CD4-positive, alpha-beta T cell treated with Interleukin-1 beta for 1 hour (primary cell): ENCODE data around the gene GGTLC1.
"Not testable (repeated sequence)": the region's sequence is repeated elsewhere in the genome, so short reads cannot be mapped to it uniquely, and the experiment has no call there.

Experiments used
- DNase-seq, 2 donors: peaks; one replicate each; pipeline ENCODE4 v3.0.0-alpha.2; 2020 to 2022

The GGTLC1 gene

GRCh38 chr20:23994001-23994633, 5.5 kb upstream of the GGTLC1 start:
- not testable (repeated sequence) for DNase-seq

DNA sequence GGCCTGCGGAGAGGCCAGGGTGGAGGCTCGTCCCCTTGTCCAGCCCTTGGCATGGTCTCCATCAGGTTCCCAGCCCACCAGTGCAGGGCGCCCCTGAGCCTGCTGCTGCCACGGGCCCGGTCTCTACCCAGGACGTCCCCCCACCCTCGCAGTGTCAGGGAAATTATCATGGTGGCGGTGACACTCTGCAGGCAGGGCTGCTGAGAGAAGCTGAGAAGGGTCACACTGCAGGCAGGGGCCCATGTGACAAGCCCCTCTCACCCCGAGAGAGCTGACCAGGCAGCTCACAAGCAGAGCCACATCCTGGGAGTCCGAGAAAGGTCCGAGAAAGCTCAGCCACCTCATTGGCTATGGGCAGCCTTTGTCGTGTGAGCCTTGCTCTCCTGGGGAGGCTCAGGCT, 4.9 kb upstream of the GGTLC1 start:
- DNase-seq = not testable (repeated sequence)

- not testable (repeated sequence) for DNase-seq
Observed at GRCh38 chr20:23990296-23990695, 1.7 kb upstream of the GGTLC1 start.

DNA sequence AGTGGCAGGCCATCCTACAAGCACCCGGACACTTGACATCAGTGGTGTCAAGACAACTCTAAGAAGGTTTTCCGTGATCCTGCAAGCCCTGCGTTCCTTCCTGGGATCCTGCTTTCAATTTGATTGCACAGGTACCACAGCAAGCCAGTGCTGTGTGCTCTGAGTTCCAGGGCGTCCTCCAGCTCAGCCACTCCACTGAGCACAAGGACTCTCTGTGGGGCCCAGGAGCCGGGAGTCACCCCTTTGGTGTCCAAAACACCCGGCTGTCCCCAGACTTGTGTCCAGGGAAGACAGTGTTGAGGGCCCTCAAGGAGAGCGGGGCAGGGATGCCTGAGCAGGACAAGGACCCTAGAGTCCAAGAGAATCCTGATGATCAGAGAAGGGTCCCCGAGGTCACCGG, 387 bp upstream of the GGTLC1 start:
- not testable (repeated sequence) for DNase-seq

GRCh38 chr20:23986716-23987115, 1.9 kb downstream of the GGTLC1 start:
- DNase-seq = not testable (repeated sequence)

DNA sequence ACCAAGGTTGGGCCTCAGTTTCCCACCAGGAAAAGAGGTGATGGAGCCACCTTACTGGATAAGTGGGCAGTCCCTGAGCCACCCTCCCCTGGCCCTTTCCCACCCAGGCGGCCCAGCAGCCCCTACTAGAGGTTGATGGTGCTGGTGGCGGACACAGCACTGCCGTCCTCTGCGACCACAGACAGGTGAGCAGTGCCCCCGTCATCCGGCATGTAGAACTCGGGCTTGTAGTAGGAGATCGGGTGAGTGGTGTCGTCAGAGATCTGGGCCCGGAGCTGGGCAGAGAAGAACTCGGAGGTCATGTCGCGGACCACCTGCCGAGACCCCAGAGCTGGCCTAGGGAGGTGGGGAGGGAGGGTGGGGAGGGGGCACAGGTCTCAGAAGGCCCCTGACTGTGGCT, 2.3 kb downstream of the GGTLC1 start:
- DNase-seq = not testable (repeated sequence)

GRCh38 chr20:23985790-23986225, 2.8 kb downstream of the GGTLC1 start:
- DNase-seq = not testable (repeated sequence)

- not testable (repeated sequence) for DNase-seq
Observed at GRCh38 chr20:23985066-23985789, 3.4 kb downstream of the GGTLC1 start.

GRCh38 chr20:23984476-23985023, 4.0 kb downstream of the GGTLC1 start:
- not testable (repeated sequence) for DNase-seq

GRCh38 chr20:23982112-23983018, 6.2 kb downstream of the GGTLC1 start:
- not testable (repeated sequence) for DNase-seq

DNA sequence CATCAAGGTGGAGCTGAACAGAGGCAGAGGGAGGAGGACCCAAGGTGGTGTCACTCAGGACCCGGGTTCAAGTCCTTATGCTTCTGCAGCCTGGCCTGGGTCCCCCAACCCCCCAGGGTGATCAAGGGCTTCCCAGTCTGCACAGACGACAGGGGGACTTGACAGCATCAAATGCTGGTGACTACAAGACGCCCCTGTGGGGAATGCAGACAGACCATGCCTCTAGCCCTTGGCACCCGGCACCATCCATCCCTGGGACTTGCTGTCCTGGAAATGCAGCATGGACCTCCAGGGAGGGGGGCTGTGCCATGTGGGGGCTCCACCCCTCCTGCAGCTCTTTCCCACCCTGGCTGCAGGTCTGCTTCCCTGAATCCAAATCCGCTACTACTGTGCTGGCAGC, 7.1 kb downstream of the GGTLC1 start:
- not testable (repeated sequence) for DNase-seq

GRCh38 chr20:23981014-23981413, 7.6 kb downstream of the GGTLC1 start:
- not testable (repeated sequence) for DNase-seq

GRCh38 chr20:23979899-23980811, 8.4 kb downstream of the GGTLC1 start:
- DNase-seq = not testable (repeated sequence)

DNA sequence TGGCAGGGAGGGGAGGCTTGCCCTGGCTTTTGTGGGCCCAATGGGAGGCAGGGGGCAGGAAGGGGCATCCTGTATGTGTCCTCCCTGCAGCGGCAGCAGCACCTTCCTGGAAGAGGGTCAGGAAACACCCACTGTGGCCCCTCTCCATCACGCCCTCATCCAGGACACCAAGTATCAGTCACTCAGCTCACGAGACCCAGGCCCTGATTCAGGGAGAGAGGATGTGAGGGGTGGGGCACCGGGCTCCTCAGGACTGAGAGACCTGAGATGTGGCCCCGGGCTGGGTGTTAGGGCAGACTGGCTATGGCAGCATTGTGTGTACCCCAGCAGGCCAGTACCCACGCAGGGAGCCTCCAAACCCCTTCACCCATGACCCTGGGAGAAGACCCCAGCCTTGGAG, 9.2 kb downstream of the GGTLC1 start:
- DNase-seq = not testable (repeated sequence)

DNA sequence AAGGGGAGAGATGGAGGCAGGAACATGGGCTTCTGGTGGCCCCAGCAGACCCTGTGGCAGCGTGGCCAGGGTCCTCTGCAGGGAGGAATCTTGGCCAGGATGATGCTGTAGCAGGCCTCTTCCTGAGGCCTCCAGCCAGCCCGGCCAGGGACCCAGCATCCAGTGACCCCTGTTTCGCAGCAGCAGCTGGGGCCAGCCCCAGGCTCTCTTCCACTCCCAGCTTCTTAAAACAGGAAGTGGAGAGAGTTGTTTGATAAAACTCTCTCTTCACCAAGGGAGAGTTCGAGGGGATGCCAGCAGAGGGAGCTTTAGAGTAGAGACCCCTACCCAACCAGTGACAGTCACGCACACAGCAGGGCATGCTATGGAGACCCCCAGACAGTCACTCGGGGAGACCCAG, 10.1 kb downstream of the GGTLC1 start:
- DNase-seq = not testable (repeated sequence)

- no peak for DNase-seq
Observed at GRCh38 chr20:23974966-23975365, 13.6 kb downstream of the GGTLC1 start.

GRCh38 chr20:23971310-23971709, 17.3 kb downstream of the GGTLC1 start:
- DNase-seq = no peak

DNA sequence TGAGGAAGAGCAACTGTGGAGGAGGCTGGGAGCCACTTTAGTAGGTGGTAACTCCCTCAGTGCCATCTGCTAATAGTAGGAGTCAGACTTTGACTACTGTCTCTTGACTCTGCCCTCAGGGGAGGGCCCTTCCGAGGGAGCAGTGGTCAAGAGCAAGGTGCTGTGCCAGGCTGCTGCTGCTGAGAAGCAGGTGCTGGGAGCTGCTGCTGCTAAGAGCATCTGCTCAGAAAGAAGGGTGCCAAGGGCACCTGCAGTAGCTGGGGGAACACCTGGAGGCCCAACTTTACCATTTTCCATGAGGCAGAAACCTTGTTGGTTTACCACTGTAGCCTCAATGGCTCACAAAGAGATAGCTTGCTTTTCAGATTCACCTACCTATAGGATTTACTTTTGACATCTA, 18.5 kb downstream of the GGTLC1 start:
- no peak for DNase-seq

GRCh38 chr20:23967616-23967979, 21.0 kb downstream of the GGTLC1 start:
- no peak for DNase-seq

DNA sequence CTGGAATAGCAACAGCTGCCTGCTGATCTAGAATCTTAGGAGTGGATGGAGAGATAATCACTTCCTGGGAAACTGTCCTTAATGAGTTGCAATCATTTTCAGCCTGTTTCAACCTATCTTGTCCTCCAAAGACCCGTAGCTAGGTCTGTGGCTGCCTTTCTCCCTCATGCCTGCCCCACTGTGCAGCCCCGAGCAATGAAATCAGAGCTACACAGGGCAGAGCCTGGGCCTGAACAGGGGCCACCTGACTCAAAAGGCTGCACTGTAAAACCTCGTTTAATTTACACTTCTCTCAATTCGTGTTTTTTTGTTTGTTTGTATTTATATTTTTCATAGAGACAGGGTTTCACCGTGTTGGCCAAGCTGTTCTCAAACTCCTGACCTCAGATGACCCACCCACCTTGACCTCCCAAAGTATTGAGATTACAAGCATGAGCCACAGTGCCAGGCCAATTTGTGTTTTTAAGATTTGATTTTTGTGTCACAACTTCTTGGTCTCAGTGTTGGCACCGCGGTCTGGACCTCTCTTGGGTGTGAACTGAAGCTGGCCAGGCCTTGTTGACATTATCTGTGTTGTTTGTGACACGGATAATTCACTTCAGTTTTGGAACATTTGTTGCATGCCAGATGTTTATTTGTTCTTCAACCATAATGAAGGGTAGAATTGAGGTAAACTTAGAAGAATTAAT, 21.5 kb downstream of the GGTLC1 start:
- DNase-seq = no peak

GRCh38 chr20:23966298-23966697, 22.3 kb downstream of the GGTLC1 start:
- no peak for DNase-seq
